Suppressor macrophage treated with lipopolysaccharide for 4 hours (primary cell): Measurements from ENCODE around the gene NCKAP5.

Experiments used
- DNase-seq: peaks from one replicate; pipeline ENCODE4 v3.0.0-alpha.2; 2020

Gene NCKAP5

DNA sequence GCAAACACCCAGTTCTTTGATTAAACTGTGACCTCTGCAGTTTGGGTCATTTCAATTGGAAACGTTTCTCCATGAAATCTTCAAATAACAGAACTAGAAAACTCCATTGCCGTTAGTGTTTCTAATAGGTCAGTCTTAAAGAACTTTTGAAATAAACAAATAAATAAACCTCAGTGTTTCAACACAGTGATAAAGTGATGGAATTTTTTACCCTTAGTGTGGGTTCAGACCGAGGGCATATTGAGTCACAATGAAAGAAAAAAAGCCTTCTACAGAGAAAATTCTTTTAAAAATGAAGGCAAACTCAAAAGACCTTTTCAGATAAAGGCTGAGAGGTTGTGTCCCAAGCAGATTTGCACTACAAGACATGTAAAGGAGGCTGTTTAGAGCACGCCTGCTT is 149.6 kb downstream of the NCKAP5 start:
- no peak for DNase-seq

DNA sequence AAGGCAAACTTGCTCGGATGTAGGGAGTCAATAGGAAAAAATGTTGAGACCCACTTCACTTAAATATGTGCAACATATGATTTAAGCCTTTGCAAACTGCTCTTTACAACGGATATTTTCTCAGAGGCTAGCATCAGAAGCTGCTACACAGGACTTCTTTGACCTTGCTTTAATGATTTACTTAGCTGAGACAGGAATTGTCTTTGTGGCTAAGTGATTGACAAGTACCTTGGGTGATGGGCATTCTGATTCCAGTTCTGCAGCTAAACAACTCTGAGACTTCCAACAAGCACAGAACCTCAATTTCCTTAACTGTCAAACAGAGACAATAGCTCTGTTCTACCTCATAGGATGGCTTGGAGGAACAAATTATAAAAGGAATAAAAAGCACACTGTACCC is 150.2 kb downstream of the NCKAP5 start:
- no peak for DNase-seq

DNA sequence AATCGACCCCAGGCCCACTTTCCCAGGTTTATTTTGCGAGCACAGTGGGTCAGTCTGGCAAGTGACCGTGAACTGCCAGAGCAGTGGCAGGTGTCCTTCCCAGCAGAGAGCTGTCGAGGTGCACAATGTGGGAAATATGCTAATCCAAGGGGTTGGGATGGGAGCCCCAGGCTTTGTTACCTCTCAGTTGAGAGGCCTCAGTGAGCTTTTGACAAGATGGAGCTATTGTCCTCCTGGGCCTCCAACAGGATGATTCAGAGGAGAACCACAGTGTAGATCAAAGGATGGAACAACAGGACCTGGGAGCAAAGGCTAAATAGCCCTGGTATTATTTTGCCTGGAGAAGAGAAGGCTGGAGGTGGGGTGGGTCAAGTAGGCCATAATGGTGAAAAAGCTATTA is 150.8 kb downstream of the NCKAP5 start:
- DNase-seq: no peak

GRCh38 chr2:133416736-133417135 is 151.5 kb downstream of the NCKAP5 start:
- no peak for DNase-seq

DNA sequence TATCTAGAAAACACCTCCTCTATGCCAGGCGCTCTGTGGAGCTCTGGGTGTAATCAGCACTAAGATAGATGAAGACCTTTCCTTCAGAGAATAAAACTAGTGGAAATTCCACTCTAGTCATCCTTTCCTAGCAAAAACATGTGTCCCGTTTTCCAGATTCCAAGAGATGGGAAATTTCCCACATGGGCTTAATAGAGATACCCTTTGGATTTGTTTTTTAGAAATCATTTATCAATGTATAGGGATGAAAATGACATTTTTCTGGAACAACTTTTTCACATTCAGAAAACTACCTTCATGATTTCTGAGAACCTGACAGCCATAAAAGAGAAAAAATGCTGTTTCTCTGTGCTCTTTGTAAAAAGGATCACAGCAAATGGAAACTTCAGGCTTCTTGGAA is 152.1 kb downstream of the NCKAP5 start:
- DNase-seq: no peak

DNA sequence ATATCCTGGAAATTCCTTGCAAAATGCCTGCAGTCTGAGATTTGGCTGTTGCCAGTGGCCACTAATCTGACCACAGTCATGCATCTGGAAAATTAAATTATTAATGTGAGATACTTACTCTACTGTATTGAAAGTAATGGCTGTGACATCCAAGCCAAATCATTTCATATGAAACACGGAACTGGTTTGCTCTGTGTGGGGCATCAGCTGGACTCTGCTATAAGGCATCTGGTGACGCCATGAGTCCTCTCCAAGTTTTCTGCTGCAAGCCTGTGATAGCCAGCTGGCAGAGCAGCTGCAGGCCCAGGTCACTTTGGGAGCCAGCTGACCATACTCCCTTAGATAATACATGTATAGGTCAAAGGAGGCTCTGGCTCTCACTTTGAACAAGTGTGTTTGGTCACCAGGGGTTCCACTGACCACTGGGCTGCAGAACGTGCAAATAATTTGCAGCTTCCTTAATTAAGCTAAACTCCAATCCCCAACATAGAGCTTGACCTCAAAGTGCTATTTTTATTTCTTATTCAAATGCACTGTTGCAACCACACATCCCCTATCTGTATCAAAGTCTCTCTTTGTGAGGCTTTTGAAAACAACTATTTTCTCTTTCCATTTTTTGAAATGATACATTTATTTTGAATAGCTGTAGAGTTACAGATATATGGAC is 152.9 kb downstream of the NCKAP5 start:
- no peak for DNase-seq

GRCh38 chr2:133414486-133415209 is 153.6 kb downstream of the NCKAP5 start:
- no peak for DNase-seq

DNA sequence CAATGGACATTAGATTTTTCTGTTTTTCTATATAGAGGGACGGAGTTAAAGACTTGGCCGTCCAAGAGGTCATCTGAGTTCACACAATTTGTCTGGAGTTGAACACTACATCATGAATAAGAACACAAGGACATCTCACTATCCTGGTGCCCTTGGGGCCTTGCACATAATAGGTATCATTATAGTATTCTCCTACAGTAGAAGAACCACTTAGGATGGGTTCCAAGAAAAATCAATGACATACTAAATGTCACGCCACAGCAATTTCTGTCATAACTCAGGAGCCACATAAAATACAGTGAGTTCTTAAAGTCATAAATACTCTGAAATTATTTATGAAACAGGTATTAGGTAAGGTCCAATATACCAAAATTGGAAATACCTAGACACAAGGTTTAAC is 154.4 kb downstream of the NCKAP5 start:
- no peak for DNase-seq

GRCh38 chr2:133412694-133413093 is 155.6 kb downstream of the NCKAP5 start:
- no peak for DNase-seq

DNA sequence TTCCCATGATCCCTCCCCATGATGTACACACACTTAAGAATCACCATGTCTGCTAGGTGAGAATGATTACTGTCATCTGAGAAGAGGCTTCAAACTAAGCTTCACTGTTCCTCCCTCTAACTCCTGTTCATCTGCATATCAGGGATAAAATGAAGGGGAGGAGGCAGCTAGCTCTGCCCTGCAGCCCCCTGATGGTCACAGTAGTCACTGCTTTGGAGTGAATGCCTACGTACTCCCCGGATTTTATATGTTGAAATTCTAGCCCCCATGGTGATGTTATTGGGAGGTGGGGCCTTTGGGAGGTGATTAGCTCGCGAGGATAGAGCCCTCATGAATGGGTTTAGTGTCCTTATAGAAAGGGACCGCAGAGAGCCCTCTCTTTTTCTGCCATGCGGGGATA is 156.4 kb downstream of the NCKAP5 start:
- DNase-seq: no peak

- no peak for DNase-seq
Observed at GRCh38 chr2:133411101-133411500, 157.2 kb downstream of the NCKAP5 start.

- no peak for DNase-seq
Observed at GRCh38 chr2:133409581-133410285, 158.5 kb downstream of the NCKAP5 start.

DNA sequence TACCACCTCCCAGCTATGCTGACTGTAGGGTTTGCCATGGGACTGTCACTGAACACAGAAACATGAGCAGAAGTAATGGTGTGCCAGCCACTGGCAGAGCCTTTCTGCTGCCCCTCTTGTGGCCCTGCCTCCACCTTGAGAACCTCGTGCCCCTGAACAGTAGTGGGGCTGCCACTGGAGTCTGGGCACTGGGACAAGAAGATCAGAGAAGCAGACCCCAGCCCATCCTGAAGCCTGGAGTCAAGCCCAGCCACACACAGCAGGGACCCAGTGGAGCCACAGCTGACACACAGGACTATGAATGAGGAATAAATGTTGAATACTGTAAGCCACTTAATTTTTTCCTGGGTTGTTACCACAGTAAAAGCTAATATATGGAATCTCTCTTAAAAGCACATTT is 159.6 kb downstream of the NCKAP5 start:
- no peak for DNase-seq

GRCh38 chr2:133407341-133407740 is 160.9 kb downstream of the NCKAP5 start:
- DNase-seq: no peak

DNA sequence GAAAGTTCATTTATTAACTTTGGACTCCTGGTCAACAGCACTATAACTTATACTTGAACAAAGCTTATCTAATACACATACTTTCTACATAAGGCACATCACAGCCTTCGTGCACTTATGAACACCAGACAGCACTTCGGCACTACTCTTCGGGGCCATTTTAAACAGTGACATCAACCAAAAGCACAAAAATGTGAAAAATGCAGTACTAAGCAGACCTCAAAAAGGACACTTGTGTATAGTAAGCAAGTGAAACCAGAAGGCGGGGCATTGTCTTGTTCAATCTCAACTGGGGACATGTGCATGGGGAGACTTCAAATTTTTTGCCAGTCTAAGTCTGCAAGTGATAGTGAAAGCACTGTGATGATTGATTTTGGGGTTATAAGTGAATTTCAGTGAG is 163.0 kb downstream of the NCKAP5 start:
- DNase-seq: no peak

GRCh38 chr2:133400411-133400810 is 167.9 kb downstream of the NCKAP5 start:
- DNase-seq: no peak

- no peak for DNase-seq
Observed at GRCh38 chr2:133393895-133394294, 174.4 kb downstream of the NCKAP5 start.

GRCh38 chr2:133390156-133390555 is 178.1 kb downstream of the NCKAP5 start:
- DNase-seq: no peak

DNA sequence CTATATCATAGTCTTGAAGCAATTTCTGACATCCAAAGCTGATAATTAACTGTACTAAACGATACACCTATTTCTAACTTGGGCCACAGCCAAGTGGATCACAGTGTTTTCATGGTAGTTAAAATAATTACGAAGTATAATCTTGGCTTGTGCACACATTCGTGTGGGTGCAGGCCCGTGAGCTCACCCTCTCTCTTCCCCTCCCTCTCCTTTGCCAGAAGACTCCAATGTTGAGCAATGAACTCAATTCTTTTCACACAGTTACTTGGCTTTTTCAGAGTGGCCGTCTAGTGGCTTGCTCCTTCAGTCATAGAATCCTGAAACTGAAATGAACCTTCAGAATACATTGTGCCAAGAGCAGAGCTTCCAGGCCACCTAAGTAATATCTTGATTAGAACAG is 178.7 kb downstream of the NCKAP5 start:
- no peak for DNase-seq

GRCh38 chr2:133382566-133382965 is 185.7 kb downstream of the NCKAP5 start:
- no peak for DNase-seq

DNA sequence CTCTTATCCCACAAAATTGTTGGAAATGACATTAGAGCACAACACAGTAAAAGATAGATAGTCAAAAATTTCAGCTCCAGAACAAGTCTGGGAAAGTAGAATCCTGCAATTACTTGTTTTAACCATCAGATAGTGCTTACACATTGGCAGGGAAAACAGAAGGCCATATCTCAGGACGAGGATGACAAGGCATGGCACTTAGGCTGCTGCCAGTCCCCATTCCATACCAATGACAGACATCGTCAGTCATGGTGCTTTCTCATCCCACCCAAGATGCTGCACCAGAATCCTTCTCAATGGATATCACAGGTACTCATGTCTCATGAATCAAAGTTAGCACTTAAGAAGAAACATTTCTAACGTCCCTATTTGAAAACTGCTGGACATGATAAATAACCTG is 187.3 kb downstream of the NCKAP5 start:
- no peak for DNase-seq

DNA sequence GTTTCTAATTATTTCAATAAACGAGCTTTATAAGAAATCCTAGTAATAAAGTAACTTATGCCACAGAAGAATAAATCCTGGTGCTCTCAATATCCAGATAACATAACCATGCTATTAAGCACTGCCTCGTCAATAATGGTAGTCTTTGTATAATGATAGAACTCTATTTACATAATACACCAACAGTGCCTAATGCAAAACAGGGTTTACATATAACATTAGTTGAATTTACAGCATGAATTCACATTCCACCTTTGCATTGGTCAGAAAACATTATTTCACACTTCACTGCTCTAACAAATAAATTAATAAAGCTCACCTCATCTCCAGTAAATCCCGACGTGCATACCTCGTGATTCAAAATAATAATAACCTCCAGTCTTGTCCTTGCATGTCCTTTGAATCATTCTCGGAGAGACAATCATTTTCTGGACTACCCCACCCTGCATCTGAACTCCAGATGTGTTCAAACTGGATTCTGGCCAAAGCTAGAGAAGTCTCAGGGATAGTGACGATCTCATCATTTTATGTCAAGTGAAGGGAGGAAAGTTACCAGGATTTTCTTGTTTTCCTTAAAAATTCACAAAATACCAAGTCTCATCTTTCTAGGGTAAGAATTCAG is 189.2 kb downstream of the NCKAP5 start:
- no peak for DNase-seq

- DNase-seq: no peak
Observed at GRCh38 chr2:133378386-133378785, 189.9 kb downstream of the NCKAP5 start.

GRCh38 chr2:133377599-133377998 is 190.7 kb downstream of the NCKAP5 start:
- DNase-seq: no peak
